NOMO-1 (cell line): ENCODE measurements around the gene PCBD2.
"Not testable (repeated sequence)": the region's sequence is repeated elsewhere in the genome, so short reads cannot be mapped to it uniquely, and the experiment has no call there.

ENCODE experiments used
- DNase-seq, 2 experiments: peaks; one replicate each; lab custom pipeline; 2025; ENCODE audit not compliant: unreplicated experiment in 2 of 2; lab: John Stamatoyannopoulos, UW

The PCBD2 gene

DNA sequence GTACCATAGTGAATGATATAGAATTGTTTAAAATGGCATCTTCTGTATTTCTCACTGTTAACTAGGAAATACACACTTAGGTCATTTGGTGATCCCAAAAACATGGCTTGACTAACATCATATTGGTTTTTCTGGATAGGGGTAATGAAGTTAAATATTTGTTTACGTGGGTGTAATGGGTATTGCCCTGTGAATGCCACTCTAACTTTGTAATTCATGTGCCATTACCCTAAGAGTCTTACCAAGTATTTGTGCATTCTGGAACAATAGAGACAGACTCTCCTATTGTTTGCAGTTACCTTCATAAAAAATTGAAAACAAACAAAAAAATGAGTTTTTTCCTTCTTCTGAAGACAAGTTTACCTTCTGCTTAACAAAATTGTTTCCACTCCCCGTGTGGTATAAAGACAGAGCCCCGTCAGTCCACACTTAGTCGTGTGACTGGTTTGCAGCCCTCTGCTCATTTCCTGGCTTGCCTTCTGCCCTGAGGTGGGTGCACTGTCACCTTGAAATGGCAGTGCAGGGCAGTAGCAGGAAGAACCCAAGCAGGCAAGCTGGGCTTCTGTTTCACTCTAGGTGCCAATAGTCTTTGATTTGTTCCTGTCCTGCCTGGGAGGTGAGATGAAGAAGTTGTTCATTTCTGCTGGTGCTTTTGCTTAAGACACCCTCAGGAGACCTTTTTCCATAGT, 53.1 kb downstream of the PCBD2 start:
- no peak for DNase-seq

DNA sequence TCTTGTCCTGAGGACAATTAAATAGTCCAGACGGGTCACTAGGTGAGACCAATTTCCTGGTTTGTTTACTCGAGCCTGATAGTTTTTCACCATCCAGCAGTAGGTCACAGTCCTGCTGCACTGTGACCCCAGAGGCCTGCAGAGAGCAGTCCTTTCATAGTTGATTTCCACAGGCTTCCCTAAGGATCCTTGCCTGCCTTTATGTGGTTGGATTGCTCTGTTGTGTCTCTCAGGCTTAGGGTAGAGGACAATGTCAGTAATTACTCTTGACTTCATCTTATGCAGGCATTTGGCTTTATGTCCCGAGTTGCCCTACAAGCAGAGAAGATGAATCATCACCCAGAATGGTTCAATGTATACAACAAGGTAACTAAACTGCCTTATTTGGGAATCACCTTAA, 53.8 kb downstream of the PCBD2 start:
- no peak for DNase-seq

DNA sequence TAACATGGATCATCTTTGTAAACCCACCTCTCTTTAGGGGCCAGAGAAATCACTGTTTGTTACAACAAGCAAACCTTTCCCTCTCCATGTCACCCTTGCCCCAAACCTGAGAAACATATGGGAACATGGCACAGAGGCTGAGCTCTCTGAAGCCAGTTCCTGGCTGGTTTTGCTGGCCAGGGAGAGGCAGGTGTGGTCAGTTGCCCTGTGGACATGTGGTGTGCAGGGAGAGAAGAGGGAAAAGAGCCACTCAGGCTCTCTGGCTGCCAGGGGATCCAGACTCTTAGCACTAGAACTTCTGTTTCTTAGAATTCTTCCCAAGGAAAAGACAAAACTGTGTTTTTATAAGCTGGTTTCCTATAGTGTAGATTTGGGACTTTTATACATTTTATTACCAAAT, 58.2 kb downstream of the PCBD2 start:
- no peak for DNase-seq

DNA sequence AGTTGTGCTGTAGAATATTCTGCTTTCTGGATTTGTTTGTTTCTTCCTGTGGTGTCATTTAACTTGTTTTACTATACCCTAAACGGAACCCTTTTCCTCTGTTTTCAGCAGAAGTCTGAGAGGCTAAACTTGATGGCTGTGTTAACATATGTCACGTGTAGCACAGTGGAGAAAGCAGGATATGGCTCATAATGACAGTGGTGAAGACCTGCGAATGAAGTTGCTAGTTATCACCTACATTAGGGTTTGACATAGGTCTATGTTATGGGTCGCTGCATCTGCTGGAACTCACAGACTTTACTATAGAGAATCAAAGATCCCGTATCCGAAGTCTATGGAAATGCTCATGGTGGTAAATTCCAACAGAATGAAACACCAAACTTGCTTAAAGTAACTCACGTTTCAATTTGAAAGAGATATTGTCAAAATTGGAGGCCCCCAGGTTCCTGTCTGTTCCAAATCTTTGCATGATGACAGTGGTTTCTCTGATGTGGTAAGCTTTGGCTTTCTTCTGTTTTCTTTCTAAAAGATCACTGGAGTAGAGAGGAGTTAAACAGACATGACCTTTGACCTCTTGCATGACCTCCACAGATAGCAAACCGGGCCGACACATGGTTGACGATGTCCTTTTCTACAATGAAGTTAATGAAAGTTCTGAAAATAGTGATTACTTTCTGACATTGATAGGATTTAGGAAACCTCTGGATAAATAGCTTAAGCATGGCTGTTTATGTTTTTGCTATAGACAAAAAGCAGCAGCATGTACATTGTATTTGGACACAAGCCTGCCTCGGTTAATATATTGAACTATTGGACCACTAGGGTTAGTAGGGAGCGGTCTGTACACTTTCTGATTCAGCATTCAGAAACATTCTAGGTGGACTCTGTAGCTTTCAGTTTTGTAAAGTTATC, 59.7 kb downstream of the PCBD2 start:
- DNase-seq, result no peak

DNA sequence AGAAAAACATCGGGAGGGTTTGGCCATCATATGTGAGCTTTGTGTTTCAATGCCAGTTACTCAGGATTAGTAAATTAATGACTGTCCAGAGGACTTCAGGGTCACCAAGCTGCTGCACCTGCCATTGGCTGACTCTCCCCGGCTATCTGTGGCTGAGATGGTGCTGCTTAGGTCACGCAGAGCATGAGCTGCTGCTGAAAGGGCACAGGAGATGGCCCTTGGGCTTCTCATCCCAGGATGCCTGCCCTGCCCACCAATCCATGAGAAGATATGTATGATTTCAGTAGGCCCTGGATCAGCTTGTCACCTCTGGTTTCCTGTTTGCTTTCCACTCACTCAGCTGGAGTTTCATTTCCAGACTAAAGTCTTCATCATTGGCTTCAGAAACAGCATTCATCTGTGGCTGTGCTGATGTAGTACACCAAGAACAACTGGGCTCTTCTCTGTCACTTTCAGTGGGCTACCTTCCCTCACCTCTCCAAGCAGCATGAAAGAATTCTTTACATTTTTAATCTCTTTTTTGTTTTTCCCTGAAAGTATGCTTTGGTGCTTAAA, 60.4 kb downstream of the PCBD2 start:
- DNase-seq, result no peak

DNA sequence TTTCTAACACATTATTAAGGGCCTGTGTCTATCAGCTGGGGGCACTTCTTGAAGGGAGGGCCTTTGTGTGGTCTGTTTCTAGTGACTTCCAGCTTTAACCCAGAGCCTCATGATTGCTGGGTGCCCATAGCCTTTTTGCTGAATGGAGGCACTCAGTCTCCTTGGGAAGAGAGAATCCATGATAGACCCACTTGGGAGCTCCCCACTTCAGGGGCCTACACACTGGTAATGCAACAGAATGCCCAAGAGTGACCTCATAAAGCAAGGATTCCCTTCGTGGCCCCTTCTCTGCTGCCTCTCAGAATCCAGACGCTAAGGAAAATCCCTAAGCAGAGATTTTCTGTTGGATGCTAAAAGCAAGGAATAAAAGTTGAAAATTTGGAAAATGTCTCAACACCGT, 62.7 kb downstream of the PCBD2 start, which contains the start of gene CATSPER3:
Gene CATSPER3 (plus strand): TSS at position 301 of the 400 bp plus-strand sequence. CDS start 85 bp downstream, at position 386.
- no peak for DNase-seq

DNA sequence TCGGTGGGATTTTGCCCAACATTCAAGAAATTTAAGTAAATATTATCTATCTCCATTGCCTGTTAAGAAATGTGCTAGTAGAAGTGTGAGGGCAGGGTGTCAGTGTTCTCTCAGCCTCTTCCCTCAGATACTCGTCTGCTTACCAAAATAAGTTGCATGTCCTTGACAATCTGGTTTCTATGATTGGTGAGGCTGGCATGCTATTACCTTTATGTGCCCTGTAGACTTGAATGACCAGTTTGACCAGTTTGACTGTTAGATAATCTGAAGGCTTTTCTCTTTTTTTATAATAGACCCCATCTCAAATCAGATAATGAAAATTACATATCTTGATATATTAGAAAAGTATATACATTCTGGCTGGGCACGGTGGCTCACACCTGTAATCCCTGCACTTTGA, 63.1 kb downstream of the PCBD2 start:
- DNase-seq, result no peak

DNA sequence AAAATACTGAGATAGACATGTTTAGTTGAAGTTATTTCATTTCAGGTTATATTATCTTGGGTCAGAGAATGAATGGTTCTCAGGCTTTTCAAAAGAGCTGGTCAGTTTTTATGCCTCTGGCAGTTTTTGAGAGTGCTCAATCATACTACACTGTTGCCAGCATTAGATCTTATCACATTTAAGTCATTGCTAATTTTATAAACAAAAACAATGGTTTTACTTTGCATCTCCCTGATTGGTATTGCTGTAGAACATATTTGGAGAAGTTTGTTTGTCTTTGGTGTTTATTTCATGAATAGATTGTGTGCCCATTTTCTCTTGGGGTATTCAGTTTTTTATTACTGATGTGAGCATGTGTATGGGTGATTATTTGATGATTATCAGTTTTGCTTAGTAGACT, 64.2 kb downstream of the PCBD2 start:
- DNase-seq, result no peak

DNA sequence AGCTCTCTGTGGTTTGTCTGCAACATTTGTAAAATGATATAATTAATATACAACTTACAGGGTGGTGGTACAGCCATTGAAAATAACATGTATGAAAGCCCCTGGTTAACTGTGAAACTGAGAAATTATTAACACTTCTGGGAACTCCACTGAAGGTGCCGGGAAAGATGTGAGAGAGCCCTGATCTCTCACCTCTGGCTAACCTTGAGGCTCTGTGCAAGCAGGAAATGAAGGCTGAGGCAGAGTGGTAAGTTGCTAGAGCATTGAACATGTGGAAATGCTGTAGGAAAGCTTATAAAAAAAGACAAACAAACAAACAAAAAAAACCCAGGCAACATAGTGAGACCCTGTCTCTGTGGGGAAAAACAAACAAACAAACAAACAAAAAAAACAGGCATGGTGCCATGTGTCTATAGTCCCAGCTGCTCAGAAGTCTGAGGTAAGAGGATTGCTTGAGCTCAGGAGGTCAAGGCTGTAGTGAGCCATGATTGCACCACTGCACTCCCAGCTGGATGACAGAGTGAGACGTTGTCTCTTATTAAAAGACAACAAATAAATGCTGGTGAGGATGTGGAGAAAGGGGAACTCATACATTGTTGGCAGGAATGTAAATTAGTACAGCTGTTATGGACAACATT, 70.3 kb downstream of the PCBD2 start:
- no peak for DNase-seq

DNA sequence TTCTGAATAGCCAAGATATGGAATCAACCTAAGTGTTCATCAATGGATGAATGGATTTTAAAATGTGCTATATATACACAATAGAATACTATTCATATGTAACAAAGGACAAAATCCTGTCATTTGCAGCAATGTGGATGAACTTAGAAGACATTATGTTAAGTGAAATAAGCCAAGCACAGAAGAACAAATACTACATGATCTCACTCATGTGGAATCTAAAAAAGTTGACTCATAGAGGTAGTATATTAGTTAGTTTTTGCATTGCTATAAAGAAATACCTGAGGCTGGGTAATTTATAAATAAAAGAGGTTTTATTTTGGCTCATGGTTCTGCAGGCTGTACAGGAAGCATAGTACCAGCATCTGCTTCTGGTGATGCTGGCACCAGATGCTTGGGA, 70.9 kb downstream of the PCBD2 start:
- no peak for DNase-seq

DNA sequence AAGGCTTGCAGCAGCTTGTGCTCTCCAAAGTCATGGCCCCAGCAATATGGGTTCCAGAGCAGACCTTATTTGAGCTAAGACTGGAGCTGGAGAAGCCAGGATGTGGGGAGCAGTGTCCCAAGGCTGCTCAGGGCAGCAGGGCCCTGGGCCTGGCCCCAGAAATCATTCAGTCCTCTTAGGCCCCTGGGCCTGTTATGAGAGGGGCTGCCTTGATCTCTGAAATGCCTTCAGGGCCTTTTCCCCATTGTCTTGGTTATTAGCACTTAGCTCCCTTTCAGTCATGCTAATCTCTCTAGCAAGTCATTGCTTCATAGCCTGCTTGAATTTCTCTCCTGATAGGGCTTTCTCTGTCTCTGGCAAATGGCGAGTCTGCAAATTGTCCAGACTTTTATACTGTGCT, 71.9 kb downstream of the PCBD2 start:
- no peak for DNase-seq

DNA sequence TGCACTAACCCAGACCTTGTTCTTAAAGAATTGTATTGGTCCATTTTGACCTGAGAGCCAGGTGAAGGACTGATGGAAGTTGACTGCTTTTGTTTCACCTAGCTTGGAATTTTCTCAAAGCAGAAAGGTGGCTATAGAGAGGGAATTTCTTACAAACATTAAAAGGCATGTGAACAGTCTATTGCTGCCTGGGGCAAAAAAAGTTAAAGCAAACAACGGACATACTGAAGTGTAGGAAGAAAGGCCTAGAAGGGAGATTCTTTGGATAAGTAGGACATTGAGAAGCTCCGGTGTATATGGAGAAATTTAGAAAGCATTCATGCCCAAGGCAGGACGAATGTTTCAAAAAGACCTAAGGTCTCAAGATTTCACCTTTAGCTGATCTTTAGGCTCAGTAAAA, 74.5 kb downstream of the PCBD2 start:
- DNase-seq, result no peak

DNA sequence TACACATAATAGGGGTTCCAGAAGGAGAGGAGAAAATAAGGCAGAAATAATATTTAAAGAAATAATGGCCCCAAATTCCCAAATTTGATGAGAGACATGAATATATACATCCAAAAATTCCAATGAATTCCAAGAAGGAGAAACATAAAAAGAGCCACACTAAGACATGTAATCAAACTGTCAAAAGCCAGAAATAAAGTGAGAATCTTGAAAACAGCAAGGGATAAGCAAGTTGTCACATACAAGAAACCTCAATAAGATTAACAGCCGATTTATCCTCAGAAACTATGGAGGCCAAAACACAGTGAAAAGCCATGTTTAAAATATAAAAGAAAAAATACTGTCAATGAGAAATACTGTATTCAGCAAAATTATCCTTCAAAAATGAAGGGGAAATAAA, 77.3 kb downstream of the PCBD2 start:
- DNase-seq, result no peak

DNA sequence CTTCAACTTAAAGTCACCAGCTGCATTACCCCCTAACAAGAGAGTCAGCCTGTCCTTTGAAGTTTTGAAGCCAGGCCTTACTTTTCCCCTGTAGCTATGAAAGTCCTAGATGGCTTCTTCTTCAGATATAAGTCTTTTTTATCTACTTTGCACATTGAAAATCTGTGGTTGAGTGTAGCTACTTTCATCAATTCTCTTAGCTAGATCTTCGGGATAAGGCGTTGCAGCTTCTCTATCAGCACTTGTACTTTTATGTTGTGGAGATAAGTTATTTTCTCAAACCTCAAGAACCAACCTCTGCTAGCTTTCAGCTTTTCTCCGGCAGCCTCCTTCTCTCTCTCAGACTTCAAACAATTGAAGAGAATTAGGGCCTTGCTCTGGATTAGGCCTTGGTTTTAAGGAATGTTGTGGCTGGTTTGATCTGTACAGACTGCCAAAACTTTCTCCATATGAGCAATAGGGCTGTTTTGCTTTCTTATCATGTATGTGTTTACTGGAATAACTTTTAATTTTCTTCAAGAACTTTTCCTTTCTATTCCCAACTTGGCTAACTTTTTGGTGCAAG, 84.4 kb downstream of the PCBD2 start:
- DNase-seq, result no peak

DNA sequence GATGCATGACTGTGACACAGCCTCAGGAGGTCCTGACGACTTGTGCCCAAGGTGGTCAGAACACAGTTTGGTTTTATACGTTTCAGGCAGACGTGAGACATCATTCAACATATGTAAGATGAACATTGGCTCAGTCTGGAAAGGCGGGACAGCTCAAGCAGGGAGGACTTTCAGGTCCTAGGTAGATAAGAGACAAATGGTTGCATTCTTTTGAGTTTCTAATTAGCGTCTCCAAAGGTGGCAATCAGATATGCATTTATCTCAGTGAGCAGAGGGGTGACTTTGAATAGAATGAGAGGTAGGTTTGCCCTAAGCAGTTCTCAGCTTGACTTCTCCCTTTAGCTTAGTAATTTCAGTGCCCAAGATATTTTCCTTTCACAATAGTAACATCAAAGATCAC, 85.3 kb downstream of the PCBD2 start:
- not testable (repeated sequence) for DNase-seq

DNA sequence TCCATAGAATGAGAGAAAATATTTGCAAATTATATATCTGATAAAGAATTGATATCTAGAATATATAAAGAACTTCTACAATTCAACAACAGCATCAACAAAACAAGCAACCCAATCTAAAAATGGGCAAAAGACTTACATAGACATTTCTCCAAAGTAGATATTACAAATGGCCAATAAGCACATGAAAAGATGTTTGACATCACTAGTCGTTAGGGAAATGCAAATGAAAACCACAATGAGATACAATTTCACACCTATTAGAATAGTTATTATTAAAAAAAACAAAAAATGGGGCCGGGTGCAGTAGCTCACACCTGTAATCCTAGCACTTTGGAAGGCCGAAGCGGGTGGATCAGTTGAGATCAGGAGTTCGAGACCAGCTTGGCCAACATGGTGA, 87.2 kb downstream of the PCBD2 start:
- DNase-seq, result no peak

DNA sequence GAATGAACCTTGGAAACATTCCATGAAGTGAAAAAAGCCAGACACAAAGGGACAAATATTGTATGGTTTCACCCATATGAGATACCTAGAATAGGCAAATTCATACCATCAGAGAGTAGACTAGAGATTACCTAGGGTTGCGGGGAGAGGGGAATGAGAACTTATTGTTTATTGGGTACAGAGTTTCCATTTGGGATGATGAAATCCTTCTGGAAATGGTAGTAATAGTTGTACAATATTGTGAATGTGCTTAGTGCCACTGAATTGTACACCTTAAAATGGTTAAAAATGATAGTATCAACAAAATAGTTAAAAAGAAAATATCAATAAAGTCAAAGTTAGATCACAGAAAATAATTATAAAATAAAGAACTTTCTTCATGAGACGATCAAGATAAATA, 88.2 kb downstream of the PCBD2 start:
- no peak for DNase-seq

DNA sequence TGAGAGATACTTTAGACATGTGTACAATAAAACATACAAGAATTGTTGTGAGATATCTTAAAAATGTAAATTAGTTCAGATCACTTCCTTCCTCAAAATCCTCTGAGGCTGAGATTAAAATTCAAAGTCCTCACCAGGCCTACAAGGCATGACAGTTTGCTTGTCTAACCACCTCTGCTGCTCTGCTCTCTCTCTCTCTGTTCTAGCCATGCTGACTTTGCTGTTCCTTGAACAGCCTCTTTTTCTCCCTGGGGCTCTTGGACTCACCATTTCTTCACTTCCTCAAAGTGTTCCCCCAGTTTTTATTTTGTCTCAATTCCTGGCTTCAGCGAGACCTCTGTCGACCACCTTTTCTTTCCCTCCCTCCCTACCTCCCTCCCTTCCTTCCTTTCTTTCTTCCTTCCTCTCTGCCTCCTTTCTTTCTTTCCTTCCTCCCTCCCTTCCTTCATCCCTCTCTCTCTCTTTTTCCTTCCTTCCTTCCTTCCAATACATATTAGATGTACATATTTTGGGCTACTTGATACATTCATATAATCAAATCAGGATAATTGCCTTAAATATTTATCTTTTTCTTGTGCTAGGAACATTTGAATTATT, 89.7 kb downstream of the PCBD2 start:
- DNase-seq, result peak in 1 of 2 experiments; percentile 3

DNA sequence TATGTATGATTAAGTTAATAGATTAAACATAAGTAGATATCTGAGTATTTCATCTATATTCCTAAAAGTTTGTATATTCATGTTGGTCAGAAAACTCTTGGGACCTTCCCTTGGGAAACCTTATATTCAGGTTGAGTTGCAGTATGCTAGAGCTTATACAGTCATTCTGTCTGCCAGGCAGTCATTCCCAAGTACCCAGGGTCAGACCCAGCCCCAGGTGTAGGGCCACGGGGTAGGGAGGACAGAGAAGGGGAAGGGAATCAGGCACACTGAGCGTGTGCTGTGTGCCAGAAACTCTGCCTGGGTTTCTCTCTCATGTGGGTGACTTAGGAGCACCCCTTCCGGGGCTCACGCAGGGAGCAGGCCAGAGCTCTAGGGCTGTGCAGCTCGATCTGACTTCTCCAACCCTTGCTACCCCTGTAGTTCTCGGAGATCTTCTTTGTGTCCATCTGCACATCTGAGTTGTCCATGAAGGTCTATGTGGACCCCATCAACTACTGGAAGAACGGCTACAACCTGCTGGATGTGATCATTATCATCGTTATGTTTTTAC, 91.0 kb downstream of the PCBD2 start:
- no peak for DNase-seq

DNA sequence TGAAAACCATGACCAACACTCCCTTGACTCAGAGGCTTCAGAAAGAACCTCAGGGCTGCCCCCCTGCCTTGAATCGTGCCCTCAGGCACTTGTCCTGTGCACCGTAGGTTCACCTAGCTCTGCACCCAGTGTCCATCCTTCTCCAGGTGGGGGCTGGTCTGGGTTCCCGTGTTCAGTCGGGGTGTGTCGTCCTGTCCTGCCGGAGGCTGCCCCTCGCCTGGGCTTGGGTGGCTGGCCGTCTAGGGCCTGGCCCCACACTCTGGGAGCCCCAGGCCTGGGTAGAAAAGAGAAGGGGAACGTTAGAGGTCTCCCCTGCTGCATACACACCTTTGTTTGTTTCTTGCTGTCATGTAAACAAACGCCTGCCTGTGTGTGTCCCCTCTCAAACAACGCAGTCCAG, 92.1 kb downstream of the PCBD2 start:
- no peak for DNase-seq
